Pancreas (tissue), 10 donors: ENCODE data around the gene LMAN1L. TPM values are rescaled to one million over a fixed set of nuclear protein-coding genes. Genes with fewer than 3 reads are reported as not detected.

Source experiments
- ATAC-seq, 4 donors: fragments of 200-7000 bp; cut with Tn5 transposase; one replicate each; pipeline versions ENCODE4 v1.8.0 to v1.9.1; 2020; ENCODE audit warnings: mild to moderate bottlenecking in 4 of 4, moderate library complexity in 4 of 4
- DNase-seq, 6 donors: peaks; one replicate each; pipeline ENCODE4 v3.0.0-alpha.2; 2020
- FAIRE-seq: peaks from 2 replicates; lab custom pipeline; 2012; peaks lifted over from hg19 to GRCh38; lab: Jason Lieb, UNC
- H3K27ac ChIP-seq, 4 donors: fragments of 200-600 bp; sonication (generic); 1 replicate in 3 of 4; 2 replicates in 1 of 4; pipeline versions ENCODE4 v1.5.0 to v1.8.0; 2020
- H3K27me3 ChIP-seq, 4 donors: fragments of 200-600 bp; one replicate each; pipeline ENCODE4 v1.8.0; 2021
- H3K36me3 ChIP-seq, 3 donors: fragments of 200-600 bp; sonication (generic) in 1 of 3; one replicate each; pipeline versions ENCODE4 v1.5.0 to v1.8.0; 2020 to 2021
- H3K4me1 ChIP-seq, 3 donors: fragments of 200-600 bp; one replicate each; pipeline ENCODE4 v1.8.0; 2021
- H3K4me3 ChIP-seq, 4 donors: fragments of 200-600 bp; sonication (generic) in 2 of 4; one replicate each; pipeline versions ENCODE4 v1.5.0 to v1.8.0; 2020 to 2021
- H3K9me3 ChIP-seq, 4 donors: fragments of 200-600 bp; one replicate each; pipeline ENCODE4 v1.8.0; 2021
- WGBS, 2 donors: extraction: QIAGEN DNeasy Blood & Tissue Kit; methylation state at CpG; one replicate each; pipeline ENCODE4 v1.1.7; 2013; 5-methylcytosine and 5-hydroxymethylcytosine counted together
- intact Hi-C, 3 donors: fragments of 100-400 bp; cut with DNase I; formaldehyde crosslinking; loops; one replicate each; pipeline versions ENCODE4 v1.11.1 to v1.14.2; 2022
- polyA plus RNA-seq, 2 donors: library from polyadenylated mRNA; stranded (reverse); fragments of 200-250 nt; gene quantifications; one replicate each; pipeline ENCODE4 v1.2.3, GENCODE V29; 2013
- total RNA-seq, 6 donors: library from RNA; stranded (reverse); fragmentation: NEBNext Ultra II Directional in 4 of 6; extraction: Animal tissue kit (Norgen Biotek cat#: 25700) in 4 of 6; gene quantifications; one replicate each; pipeline versions ENCODE4 v1.2.1 to v1.2.4, GENCODE V29; 2021 to 2023
- TF ChIP-seq, protein P1 (sequence below), 4 donors: fragments of 200-600 bp; sonication (generic) in 3 of 4; IDR thresholded peaks; one replicate each; pipeline versions ENCODE4 v1.5.0 to v1.8.0; 2021; ENCODE audit warnings: antibody characterized with exemption in 4 of 4
- donor health status: healthy with polysubstance abuse.
- donor health status: DM: no; HTN: no; CAD: no; lungs with moderate emphysema.
- donor health status: DM: no; HTN: no; CAD: no.
- donor health status: control.
- donor health status: control.
- donor health status: Bipolar disorder and iron deficiency.
- donor health status: DM: yes; HTN: yes; CAD: no.
- donor health status: DM: no; HTN: no; CAD: no.
- donor health status: DM: no; HTN: no; CAD: no.
- donor health status: DM: yes; HTN: yes; CAD: no.

Gene LMAN1L
- total and polyA plus RNA-seq, 8 donors = 0.14 TPM; not detected in 7

DNA sequence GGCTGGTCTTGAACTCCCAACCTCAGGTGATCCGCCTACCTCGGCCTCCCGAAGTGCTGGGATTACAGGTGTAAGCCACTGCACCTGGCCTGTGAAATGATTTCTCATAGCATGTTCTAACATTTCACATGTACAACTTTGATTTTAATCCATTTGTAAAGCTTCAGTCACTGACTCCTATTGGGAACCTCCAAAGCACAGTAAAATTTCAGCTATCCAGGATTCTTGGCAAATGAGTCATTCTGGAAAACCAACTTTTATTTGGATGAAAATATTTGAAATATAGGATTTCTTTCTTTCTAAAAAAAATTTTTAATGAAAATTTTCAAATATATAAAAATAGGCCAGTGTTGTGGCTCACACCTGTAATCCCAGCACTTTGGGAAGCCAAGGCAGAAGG is 2.7 kb upstream of the LMAN1L start:
- ATAC-seq = no peak
- no peak overlapping the region for H3K27ac ChIP-seq
- TF ChIP-seq, protein P1, sequence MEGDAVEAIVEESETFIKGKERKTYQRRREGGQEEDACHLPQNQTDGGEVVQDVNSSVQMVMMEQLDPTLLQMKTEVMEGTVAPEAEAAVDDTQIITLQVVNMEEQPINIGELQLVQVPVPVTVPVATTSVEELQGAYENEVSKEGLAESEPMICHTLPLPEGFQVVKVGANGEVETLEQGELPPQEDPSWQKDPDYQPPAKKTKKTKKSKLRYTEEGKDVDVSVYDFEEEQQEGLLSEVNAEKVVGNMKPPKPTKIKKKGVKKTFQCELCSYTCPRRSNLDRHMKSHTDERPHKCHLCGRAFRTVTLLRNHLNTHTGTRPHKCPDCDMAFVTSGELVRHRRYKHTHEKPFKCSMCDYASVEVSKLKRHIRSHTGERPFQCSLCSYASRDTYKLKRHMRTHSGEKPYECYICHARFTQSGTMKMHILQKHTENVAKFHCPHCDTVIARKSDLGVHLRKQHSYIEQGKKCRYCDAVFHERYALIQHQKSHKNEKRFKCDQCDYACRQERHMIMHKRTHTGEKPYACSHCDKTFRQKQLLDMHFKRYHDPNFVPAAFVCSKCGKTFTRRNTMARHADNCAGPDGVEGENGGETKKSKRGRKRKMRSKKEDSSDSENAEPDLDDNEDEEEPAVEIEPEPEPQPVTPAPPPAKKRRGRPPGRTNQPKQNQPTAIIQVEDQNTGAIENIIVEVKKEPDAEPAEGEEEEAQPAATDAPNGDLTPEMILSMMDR (IDR thresholded peaks at IDR 0.05) = no peak
- peaks cover 0 to 4% (median 0%) of the 10 kb centered on the region in 3 donors for H3K4me1 ChIP-seq
- no peaks in the 10 kb centered on the region for H3K9me3 ChIP-seq
- FAIRE-seq = no peak
- H3K4me3 ChIP-seq = no peak overlapping the region
- no peak for DNase-seq
- intact Hi-C loops = no loop called here
- H3K36me3 ChIP-seq = no peaks in the 10 kb centered on the region
- 86 to 90% methylated on average over 3 of the region's 3 CpGs for WGBS, 2 donors
- H3K27me3 ChIP-seq = no peaks in the 10 kb centered on the region

DNA sequence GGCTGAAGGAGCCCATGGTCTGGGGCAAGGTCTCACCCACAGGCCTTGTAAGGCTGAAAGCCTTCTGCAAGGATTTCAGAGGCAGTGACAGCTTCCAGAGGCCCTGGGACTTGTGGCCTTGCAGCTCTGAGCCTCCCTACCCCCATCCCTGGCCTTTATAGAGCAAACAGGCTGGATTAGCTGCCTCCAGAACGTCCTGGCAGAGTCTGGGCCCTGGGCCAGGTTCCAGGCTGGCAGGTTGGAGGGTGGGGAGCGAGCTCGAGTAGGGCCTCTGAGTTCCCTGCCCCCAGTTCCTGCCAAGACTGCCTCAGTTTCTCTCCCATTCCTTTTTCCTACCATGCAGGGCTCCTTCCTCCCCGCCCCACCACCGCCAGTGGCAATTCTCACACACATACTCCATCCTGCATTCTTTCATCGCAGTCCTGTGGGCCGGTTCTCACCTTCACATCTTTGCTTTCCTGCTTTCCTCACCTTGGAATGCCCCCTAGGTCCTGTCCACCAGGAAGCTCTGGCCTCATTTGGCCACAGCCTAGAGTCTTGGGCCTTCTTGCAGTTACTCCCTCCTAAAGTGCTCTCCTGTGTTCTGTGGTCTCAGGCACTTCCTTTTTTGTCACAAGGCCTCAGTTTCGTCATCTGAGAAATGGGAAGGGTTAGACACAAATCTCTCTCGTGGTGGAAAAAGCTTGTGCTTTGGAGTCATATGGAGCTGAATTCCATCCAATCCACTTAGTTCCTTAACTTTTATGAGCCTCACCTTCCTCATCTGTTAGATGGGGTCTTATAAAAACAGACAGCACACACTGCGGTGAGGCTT is 2.7 kb downstream of the LMAN1L start:
- ATAC-seq = peak; percentile 53 to 93 (median 79)
- Histone ChIP-seq H3K9me3 (no peaks in the 10 kb centered on the region), H3K27me3 (no peaks in the 10 kb centered on the region), H3K27ac (no peak overlapping the region), H3K4me1 (peaks cover 0 to 6% (median 0%) of the 10 kb centered on the region in 3 donors), H3K36me3 (no peaks in the 10 kb centered on the region), H3K4me3 (no peak overlapping the region)
- TF ChIP-seq, protein P1 (IDR thresholded peaks at IDR 0.05) = no peak
- no peak for FAIRE-seq
- peak; percentile 60 to 82 (median 71) for DNase-seq
- intact Hi-C loops = no loop called here
- WGBS, 2 donors = 59 to 62% methylated on average over 10 of the region's 10 CpGs

DNA sequence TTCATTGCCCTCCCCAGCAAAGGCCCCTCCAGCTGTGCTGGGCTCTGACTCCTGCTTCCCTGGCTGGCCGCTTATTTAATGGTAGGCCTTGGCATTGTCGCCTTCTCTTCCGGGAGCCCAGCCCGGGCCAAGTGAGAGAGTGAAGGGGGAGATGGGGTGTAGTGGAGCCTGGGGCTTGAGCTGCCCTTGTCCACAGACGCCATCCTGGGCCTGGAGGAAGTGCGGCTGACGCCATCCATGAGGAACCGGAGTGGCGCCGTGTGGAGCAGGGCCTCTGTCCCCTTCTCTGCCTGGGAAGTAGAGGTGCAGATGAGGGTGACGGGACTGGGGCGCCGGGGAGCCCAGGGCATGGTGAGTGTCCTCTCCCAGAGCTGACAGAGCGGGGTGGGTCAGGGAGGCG is 3.3 kb downstream of the LMAN1L start:
- no peak overlapping the region for H3K4me3 ChIP-seq
- no peak for ATAC-seq
- TF ChIP-seq, protein P1 (IDR thresholded peaks at IDR 0.05) = no peak
- peaks cover 0 to 6% (median 0%) of the 10 kb centered on the region in 3 donors for H3K4me1 ChIP-seq
- H3K27me3 ChIP-seq = no peaks in the 10 kb centered on the region
- 89 to 91% methylated on average over 15 of the region's 15 CpGs for WGBS, 2 donors
- peak in 1 of 6 donors; percentile 61 for DNase-seq
- no peaks in the 10 kb centered on the region for H3K36me3 ChIP-seq
- no peak overlapping the region for H3K27ac ChIP-seq
- intact Hi-C loops = no loop called here
- H3K9me3 ChIP-seq = no peaks in the 10 kb centered on the region
- FAIRE-seq = no peak

DNA sequence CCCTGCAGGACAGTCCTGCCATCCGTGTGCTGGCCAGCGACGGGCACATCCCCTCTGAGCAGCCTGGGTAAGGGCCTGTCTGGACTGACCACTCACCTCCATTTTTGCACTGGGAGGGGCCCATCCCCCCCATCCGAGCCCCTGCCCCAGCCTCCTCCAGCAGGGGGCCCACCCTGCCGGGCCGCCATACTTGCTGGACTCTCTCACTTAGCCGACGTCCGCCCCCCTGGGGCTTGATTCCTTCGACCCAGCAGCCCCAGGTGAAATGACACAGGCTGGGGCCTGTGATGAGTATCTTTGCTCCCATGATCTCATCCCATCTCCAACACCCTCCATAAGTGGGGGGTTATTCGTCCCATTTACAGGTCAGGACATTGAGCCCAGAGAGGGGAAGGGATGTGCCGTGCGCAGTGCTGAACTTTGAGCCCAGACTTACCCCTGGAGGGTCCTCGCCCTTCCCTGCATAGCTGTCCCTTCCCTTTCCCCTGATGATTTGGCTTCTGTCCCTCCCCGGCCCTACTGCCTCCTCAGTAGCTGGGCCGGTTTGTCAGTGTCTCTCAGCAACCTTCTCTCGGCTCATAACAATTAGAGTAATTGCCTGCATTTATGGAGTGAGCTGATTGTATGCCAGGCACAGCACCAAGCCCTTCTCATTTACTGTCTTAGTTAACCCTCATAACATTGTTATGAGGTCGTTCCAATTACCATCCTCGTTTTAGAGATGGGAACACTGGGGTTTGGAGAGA is 4.2 kb downstream of the LMAN1L start:
- Histone ChIP-seq H3K4me1 (peaks cover 0 to 6% (median 0%) of the 10 kb centered on the region in 3 donors), H3K36me3 (no peaks in the 10 kb centered on the region), H3K4me3 (no peak overlapping the region), H3K27me3 (no peaks in the 10 kb centered on the region), H3K27ac (no peak overlapping the region), H3K9me3 (no peaks in the 10 kb centered on the region)
- intact Hi-C loops = no loop called here
- DNase-seq (peak in 1 of 6 donors; percentile 60), ATAC-seq (no peak), FAIRE-seq (no peak)
- TF ChIP-seq, protein P1 (IDR thresholded peaks at IDR 0.05) = no peak
- 55% methylated on average over 19 of the region's 19 CpGs for WGBS, 2 donors
